D341Med (cell line): ENCODE measurements around the gene ADIPOR1.
"Not testable (repeated sequence)": the region's sequence is repeated elsewhere in the genome, so short reads cannot be mapped to it uniquely, and the experiment has no call there.

Source experiments
- DNase-seq: peaks from one replicate; pipeline ENCODE4 v3.0.0; 2012; ENCODE audit warnings: low spot score

The ADIPOR1 gene

DNA sequence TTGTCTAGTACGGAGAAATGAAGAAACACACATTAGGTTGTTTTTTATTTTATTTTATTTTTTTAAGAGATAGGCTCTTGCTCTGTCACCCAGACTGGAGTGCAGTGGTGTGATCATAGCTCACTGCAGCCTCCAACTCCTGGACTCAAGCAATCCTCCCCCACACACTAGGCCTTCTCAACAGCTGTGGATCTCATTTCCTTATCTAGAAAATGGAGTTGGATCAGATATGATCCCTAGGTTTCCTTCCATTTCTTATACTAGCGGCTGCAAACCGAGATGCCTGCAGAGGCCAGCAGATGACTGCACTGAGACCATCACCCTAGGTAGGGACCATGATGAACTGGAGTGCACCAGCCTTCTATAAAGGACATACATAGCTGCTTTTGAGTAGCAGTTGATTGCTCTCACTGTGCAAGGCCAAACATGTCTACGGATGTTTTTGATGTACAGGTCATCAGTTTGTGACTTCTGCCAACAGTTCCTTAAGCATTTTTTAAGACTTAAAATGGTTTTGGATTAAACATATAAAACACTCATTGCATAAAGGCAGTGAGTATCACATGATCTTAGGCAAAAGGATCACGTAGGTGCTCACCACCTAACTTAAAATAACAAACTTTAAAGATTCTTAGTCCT, 19.7 kb downstream of the ADIPOR1 start:
- DNase-seq, result no peak

DNA sequence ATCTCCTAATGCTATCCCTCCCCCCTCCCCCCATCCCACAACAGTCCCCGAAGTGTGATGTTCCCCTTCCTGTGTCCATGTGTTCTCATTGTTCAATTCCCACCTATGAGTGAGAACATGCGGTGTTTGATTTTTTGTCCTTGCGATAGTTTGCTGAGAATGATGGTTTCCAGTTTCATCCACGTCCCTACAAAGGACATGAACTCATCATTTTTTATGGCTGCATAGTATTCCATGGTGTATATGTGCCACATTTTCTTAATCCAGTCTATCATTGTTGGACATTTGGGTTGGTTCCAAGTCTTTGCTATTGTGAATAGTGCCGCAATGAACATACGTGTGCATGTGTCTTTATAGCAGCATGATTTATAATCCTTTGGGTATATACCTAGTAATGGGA, 21.7 kb downstream of the ADIPOR1 start:
- not testable (repeated sequence) for DNase-seq

DNA sequence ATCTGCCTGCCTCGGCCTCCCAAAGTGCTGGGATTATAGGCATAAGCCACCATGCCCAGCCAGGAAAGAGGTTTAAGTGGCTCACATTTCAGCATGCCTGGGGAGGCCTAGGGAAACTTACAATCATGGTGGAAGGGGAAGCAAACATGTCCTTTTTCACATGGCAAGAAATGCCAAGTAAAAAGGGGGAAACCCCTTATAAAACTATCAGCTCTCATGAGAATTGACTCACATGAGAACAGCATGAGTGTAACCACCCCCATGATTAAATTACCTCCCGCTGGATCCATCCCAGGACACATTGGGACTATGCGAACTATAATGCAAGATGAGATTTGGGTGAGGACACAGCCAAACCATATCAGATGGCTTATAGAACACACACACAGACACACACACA, 22.3 kb downstream of the ADIPOR1 start:
- DNase-seq, result no peak

DNA sequence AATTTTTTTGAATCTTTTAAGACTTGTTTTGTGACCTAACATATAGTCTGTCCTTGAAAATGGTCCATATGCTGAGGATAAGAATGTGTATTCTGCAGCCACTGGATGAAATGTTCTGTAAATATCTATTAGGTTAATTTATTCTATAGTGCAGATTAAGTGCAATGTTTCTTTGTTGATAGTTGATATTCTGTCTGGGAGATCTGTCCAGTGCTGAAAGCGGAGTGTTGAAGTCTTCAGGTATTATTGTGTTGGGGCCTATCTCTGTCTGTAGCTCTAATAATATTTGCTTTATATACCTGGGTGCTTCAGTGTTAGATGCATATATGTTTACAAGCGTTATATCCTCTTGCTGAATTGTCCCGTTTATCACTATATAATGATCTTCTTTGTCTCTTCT, 23.4 kb downstream of the ADIPOR1 start:
- no peak for DNase-seq

DNA sequence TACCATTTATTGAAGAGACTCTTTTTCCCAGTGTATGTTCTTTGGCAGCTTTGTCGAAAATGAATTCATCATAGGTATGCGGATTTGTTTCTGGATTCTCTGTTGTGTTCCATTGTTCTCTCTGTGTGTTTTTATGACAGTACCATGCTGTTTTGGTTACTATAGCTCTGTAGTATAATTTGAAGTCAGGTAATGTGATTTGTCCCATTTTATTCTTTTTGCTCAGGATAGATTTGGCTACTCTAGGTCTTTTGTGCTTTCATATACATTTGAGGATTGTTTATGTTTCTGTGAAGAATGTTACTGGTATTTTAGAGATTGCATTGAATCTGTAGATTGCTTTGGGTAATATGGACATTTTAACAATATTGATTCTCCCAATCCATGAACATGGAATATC, 25.6 kb downstream of the ADIPOR1 start:
- no peak for DNase-seq

DNA sequence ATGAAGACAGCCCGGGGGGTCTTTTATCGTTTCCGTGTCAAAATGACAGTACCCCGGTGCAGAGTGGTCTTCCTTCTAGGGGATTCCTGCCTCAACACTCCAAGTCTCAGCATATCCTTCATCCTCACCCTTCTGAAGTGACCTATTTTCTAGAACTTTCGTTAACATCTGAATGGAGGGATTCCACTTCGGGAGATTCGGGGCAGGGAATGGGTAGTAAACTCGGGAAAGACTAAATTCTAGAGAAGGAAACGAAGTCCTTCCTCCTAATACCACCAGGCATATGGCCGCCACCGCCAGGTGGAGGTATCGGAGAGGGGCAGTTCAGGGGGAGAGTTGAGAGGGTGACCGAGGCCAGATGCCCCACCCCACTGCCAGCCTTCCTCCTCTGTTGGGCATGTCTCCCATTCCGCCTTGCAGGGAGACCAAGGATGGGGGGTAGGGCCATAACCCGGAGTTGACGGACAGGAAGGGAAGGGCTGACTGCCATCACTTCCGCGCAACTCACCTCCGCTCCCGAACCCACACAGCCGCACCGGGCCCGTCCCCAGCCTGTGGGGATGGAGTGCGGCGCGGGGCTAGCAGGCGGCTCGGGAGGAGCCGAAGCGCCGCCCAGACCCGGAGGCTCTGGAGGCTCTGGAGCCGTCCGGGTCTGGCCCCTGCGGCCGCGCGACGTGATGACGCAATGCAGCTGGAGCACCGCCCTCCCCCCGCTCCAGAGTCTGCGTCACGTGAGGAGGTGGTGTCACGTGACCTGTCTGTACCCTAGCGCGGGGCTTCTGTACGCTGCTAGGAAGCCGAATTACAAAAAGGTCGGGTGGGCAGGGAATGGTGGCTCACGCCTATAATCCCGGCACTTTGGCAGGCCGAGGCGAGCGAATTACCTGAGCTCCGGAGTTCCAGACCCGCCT, 31.3 kb downstream of the ADIPOR1 start, which contains the start of gene KLHL12:
Gene KLHL12, minus strand, starts transcription at position 654 of the 911 bp plus-strand sequence. CDS start 2,072 bp downstream, outside the sequence.
- peak; percentile 99 for DNase-seq

DNA sequence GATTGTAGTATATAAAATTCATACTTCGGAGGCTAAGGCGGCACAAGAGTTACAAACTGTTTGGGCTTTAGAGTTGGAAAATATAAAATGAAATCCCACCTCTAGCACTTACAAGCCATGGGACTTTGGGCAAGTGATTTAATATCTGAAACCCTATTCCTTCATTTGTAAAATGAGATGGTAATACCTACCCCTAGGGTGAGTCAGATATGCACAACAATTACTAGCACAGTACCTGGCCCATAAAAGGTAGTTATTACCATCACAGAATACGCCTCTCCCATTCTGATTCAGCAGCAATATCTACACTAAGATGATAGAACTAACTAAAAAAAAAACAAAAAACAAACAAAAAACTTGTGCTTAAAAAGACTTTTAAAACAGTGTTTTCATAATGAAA, 34.6 kb downstream of the ADIPOR1 start:
- DNase-seq, result no peak

DNA sequence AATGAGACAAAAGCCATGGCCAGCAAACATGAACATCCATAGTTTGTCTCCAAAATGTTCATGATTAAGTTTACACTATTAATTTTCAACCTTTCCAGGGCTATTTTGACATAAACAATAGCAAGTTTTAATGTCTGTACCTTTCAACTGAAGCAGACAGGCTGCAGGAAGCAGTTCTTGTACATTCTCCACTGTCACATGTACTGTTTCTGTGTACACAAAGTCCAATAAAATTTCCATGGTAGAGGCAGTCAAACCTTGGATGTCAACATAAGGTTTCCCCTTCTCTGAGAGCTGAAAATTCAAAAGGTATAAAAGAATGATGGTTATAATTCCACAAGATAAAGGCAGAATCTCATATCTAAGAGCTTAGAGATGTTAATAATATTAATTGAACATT, 38.5 kb downstream of the ADIPOR1 start:
- DNase-seq, result no peak

DNA sequence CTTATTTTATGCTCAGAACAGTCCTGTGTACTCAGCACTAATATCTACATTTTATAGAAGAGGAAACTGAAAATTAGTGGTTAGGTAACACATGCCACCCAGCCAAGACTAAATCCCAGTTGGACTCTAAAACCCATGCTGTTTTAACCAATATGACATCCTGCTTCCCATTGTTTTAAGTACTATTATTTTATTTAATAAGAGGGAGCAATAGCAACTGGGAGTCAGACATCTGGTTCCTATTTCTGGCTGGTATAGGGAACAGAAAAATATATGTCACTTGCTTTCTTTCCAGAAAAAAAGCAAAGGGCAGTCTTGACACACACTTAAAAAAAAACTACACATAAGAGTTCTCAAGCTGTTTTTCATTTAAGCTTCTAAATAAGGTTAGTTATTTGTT, 43.0 kb downstream of the ADIPOR1 start:
- no peak for DNase-seq

DNA sequence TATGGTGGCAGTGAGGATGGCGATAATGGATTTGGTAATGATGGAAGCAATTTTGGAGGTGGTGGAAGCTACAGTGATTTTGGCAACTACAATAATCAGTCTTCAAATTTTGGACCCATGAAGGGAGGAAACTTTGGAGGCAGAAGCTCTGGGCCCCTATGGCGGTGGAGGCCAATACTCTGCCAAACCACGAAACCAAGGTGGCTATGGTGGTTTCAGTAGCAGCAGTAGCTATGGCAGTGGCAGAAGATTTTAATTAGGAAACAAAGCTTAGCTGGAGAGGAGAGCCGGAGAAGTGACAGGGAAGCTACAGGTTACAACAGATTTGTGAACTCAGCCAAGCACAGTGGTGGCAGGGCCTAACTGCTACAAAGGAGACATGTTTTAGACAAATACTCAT, 45.6 kb downstream of the ADIPOR1 start:
- DNase-seq, result not testable (repeated sequence)

DNA sequence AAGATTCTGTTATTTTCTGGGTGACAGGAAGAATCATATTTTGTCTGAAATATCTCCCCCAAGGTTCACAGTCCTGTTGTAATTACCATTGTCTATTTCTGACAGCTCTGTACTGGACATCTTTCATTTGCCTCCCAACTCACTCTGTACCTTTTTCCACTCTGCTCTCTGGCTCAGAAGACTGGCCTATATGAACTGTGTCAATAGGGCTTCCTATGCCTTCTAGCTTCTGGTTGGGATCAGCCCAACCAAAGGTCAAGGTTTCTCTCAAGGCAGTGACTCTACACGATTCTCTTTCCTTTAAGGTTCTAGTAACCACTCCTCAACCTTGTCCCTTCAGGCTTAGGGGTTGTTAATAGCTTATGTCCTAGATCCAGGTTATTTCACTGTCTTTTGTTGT, 48.6 kb downstream of the ADIPOR1 start:
- DNase-seq, result no peak

DNA sequence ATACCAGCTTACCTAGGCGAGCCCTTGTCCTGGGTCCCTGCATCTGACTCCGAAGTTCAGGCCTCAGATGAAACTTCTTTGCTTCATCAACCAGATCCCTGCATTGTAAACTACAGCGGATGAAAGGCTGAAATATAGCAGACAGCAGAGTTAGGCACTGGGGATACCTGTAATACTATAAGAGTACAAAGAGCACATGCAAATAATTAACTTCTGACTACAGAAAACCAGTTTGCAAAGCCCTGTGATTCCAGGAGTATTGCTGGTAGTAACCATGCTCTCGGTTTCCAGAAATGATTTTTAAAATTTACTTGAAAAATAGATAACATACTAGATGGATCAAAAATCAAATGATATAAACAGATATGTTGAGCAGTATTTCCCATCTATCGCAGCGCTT, 49.1 kb downstream of the ADIPOR1 start:
- DNase-seq, result no peak

DNA sequence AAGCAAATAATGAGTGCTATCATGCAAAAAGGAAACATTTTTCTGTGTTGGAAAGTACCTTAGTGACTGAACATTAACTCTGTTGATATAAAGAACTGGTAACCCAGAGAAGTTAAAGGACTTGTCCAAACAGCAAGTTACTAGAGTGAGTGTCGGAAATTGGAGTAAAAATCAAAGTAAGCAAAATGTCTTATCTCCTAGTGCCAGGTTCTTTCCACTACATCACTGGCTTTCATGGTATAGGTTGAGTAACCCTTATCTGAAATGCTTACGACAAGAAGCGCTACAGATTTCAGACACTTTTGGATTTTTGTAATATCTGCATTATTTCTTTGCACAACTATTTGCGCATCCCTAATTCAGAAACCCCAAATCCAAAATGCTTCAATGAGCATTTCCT, 52.8 kb downstream of the ADIPOR1 start:
- no peak for DNase-seq

DNA sequence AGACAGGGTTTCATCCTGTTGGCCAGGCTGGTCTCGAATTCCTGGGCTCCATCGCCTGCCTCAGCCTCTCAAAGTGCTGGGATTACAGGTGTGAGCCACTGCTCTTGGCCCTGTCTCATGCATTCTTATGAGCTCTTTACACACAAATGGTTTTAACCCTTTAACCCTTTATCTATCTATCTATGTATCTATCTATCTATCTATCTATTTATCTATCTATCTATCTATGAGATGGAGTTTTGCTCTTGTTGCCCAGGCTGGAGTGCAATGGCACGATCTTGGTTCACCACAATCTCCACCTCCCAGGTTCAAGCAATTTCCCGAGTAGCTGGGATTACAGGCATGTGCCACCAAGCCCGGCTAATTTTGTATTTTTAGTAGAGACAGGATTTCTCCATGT, 54.3 kb downstream of the ADIPOR1 start:
- DNase-seq, result not testable (repeated sequence)

DNA sequence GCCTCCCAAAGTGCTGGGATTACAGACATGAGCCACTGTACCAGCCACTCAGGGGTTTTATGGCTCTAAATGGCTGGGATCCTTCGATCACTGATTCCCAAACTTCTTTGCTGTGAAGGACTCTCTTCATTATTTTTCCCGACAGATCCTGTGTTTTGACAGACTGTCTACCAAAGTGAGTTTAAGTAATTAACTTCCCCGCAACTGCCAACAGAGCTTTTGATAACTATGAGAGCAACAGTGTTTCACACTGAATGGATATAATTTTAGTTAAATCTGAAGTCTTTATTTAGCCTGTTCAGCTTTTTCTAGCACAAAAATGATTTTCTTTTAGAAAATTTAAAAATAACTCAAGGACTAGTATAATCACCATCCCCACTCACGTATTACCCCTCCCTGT, 56.6 kb downstream of the ADIPOR1 start:
- DNase-seq, result no peak

DNA sequence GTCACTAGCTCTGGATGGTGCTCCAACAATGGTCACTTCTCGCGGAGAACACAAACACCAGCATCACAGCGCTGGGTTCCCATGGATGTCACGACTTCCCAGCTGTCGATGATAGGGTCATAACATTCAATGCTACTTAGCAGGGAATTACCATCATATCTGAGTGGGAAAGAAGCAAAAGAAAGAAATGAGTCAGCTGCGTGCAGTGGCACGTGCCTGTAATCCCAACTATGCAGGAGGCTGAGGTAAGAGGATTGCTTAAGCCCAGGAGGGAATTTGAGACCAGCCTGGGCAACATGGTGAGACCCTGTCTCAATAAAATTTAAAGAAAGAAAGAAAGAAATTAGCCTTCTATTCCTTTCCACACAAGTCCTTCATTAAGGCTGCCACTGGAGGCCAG, 65.6 kb downstream of the ADIPOR1 start:
- DNase-seq, result no peak
